Hippocampal formation (tissue), 2 donors: ENCODE measurements around the gene IL1RAP.
"Not testable (repeated sequence)": the region's sequence is repeated elsewhere in the genome, so short reads cannot be mapped to it uniquely, and the experiment has no call there.

Source experiments
- DNase-seq, 2 donors: peaks; one replicate each; lab custom pipeline; 2025; lab: John Stamatoyannopoulos, UW

The IL1RAP gene

DNA sequence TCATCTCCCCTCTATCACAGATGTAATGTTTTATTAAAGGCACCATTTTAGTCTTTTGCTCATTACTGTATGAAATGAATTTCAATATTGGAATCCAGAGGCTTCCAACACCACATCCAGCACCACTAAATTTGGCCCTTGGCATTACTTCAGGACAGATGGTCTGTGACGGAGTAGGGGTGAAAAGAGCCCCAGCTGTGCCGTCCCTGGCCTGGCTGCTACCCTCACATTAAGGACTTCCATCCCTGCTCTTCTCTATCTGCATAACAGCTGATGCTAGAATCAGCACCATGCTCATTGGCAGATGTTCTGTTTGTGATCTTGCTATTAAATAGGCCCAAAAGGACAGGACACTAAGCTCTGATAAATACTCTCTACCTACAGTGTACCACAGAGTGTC is 152.9 kb downstream of the IL1RAP start:
- DNase-seq, result no peak

DNA sequence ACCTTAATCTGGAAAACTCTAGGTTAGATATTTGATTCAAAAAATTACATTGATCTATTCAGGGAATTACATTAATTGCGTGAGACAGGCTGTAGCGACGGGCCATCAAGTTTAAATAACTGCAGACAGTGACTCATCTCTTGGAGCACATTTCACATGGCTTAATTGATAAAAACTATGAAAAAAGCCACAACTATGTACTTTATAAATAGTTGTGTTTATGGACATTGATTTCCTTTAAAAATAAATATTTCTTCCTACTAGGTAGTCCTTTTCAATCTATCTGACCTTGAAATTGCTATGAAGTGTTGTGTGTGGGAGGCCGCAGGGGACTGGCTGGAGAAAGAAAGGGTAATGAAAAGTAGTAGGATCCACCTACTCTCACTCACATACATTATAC is 157.8 kb downstream of the IL1RAP start:
- DNase-seq, result no peak

DNA sequence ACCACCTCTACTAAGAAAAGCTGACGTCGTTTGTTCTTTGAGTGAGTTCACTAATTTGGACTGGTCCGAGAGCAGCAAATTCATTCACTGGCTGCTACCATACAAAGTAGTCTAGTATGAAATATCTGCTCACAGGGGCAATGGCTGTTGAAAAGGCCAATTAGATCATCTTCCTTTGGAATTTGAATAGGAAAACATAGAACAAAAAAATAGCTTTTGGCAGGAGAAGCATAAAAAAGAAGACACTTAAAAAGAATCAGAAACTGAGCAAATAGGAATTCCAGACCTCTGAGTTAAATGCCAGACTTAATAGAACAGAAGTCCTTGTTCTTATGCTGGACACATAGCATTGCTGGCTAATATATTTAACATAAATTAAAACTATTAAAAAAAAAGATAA is 159.3 kb downstream of the IL1RAP start:
- no peak for DNase-seq

DNA sequence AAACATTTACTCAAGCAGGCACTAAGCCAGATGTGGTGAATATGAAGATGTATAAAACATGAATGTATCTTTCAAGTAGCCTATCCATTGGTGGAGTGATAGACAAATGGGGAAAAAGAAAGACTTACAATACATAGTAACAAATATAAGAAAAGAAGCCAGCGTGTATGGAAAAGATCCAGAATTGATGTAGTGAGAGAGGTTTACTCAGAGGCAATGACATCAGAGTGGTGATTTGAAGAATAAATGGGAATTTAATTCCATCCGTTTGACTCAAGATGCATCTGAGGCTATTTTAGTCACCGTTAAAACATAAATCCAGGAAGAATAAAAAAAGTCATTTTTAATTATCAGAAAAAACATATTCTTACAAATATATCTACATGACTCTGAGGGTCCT is 162.6 kb downstream of the IL1RAP start:
- DNase-seq, result no peak

DNA sequence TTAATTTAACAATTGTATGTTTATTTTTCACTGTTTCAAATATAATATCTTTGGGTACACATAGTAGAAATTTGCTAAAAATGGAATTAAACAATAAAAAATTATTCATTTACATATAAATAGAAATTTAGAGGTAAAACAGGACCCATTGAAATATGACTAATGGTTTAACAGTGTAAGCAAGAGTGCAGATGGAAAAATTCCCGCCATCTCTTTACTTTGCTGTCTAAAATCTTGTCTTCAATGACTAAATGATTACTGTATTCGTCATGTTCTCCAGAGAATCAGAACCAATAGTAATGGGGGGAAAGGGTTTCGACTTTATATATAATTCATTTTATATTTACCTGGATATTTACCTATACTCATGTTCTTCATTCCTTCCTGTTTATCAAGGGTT is 163.1 kb downstream of the IL1RAP start:
- DNase-seq, result no peak

DNA sequence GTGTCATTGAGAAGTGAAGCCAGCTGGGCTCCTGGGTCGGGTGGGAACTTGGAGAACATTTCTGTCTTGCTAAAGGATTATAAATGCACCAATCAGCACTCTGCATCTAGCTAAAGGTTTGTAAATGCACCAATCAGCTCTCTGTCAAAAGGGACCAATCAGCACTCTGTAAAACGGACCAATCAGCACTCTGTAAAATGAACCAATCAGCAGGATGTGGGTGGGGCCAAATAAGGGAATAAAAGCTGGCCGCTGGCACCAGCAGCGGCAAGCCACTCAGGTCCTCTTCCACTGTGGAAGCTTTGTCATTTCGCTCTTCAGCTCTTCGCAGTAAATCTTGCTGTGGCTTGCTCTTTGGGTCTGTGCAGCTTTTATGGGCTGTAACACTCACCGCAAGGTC is 164.0 kb downstream of the IL1RAP start:
- DNase-seq, result not testable (repeated sequence)

DNA sequence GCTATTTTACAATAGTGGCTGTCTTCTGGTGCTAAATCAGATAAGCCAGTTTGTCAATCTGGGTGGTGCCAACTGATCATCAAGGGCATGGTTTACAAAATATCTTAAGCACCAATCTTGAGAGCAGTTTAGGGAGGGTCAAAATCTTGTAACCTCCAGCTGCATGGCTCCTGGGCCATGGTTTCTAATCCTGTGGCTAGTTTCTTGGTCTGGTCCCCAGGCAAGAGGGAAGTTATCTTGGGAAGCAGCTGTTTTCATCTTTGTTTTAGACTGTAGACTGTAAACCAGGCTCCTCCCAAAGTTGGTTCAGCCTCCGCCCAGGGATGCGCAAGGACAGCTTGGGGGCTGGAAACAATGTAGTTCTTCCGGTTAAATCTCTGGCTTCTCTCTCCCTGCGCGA is 166.8 kb downstream of the IL1RAP start:
- DNase-seq, result no peak

DNA sequence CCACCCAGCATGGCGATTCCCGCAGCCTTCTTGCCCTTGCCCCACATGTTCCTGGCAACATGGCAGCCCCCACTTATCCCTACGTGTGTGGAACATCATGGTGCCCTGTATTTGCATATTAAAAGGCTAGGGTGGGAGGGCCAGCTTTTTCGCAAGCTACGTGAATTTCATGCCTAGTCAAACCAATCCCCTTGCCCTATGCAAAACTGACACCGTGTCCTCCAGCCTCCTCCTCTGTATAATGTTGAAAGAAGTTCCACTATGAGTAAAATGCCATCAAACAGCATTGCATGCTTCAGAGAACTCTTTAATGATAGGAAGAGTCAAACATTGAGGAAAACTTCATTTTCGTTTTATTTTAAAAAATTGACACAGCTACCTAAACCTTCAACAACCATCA is 170.9 kb downstream of the IL1RAP start:
- DNase-seq, result no peak

DNA sequence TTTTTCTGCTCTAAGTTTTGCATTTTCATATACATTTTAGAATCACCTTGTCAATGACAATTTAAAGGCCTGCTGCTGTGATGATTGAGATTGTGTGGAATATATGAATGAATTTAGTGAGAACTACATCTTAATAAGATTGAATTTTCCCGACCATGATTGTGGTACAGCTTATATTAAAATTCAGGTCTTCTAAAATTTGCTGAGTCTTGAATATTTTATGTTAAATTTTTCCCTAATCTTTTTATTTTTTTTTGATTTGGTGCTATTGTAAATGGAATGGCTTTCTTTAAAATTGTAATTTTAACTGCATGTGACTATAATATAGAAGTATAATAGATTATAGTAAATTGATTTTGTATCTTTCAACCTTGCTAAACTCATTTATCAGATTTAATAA is 172.1 kb downstream of the IL1RAP start:
- DNase-seq, result no peak

DNA sequence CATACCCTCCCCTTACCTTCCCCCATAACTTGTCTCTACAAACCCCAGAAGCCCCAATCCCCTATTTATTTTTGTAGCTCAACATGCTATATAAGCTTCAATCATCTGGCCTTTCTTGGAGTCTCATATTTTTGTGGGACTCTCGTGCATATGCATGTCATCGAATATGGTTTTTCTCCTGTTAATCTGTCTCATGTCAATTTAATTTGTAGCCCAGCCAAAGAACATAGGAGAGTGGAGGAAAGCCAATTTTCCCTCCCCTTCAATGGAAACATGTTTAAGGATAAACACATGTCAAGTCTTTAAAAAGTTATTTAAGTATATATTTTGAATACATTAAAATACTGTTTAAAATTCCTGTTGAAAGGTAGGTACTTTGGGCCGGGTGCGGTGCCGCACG is 176.4 kb downstream of the IL1RAP start:
- DNase-seq, result no peak

DNA sequence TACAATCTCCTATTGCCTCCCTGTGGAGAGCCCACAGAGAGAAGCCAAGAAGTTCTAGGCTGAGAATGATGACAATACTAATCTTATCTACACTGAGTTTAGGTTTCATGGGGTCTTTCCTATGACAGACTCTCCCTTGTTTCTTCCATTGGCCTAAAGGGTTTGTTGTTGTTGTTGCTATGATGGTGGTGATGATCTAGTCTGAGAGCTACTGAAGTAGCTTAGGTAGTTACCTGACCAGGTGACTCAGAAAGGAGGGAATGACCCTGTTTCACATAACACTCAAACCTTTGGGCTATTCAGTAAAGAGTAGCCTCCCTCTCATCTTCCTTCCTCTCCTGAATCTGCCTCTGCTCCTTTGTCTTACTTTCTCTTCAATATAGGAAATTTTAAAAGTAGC is 178.4 kb downstream of the IL1RAP start:
- DNase-seq, result no peak

DNA sequence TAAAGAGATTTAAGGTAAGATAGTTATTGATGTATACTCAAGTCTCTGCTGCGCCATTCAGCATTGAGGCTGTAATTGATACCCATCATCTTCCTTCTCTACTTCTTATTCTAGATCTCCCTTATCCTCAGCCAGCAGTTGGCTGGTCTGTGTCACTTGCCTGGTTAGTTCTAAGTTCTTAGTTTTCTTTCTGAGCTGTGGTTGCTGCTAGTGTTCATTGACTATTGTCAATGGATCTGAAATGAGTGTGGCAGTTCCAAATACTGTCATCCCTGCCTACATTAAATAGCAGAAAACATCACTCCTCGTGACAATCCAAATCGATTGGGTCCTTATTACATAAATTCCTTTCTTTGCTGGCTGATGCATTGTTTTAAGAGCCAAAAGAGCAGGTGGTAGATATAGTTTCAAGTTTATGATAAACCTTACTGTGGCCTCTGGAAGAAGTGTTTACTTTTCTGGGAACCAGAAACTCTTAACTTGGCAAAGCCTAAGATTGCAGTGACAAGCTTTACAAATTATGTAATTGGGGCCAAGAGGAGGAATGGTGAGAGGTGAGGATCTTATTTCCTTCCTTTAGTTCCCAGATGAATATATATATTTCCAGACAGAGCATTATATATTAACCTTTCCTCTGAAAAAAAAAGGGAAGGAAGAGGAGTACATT is 180.6 kb downstream of the IL1RAP start:
- DNase-seq, result no peak

DNA sequence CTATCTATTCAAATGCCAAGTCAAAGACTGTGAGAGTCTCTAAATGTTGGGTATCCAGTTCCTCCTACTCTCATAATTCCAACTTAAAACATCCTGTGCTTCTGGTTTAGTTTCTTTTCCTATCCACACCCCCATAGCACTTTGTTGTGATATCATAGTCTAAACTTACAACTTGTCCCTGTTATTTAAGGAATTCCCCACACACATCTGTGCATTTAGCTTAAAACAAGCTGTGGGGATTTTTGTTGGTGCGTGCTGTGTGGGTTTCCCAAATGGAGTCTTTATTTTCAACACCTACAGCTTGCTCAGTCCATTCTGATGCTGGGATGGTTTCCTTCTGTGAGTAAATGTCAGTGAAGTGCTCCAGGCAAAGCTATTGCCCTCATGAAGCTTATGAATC is 181.3 kb downstream of the IL1RAP start:
- peak in 1 of 2 donors; percentile 8 for DNase-seq

DNA sequence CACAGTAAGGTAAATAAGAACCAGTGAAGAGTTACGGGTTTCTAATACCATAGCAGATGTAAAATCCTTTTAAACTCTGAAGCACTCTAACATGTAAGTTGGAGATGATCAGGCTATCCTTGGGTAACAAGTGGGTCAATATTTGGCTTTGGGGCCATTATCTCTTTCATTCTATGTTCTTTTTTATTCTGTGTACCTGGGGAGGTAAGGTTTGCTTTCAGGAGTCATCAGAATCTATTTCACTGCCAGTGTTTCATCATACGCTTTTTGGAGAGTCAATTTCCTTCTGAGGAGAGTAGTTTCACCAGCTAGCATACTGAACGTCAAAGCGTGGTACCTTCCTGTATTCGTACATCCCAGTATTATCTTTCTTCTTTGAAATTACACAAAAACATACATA is 182.1 kb downstream of the IL1RAP start:
- no peak for DNase-seq

DNA sequence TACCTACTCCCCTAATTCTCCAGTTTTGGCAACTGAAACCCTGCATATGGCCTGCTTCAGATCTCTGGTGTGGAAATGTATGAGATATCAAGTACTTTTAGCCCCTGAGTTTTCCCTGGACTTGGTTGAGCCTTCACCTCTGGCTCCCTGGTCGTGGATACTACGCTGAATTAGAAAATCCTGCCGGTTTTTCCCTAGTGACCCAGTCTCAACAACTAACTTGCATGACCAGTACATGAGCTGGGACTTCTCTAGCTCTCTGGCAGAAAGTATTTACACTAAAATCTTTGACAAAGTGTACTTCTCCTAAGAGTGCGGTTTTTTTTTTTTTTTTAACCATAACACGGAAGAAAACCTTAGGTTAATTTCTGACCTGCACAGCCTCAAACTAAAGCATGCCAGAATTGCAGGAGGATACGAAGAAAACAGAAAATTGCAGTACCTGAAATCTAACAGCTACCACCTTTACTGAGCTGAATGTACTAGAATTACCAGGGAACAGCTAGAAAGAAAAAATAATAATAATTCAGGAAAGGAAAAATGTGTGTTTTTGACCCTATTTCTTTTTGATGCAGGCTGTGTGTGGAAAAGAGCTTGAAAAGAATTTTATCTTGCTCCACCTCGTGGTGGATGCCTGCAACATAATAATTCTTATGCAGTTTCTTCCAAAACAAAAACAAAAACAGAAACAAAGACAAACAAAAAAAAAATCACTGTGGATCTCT is 183.1 kb downstream of the IL1RAP start:
- no peak for DNase-seq

DNA sequence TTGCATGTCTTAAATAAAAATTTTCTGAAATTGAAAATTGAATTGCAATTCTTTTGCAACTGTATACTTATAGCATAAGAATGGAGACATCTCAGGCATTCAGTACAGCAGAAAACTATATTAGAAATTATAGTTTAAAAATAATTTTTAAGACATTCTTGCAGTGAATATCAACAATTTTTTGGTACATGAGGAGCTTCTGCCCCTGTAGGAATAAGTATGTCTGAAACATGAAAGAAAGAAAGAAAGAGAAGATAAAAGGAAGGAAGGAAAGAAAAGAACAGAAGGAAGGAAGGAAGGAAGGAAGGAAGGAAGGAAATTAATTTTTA is 183.6 kb downstream of the IL1RAP start:
- no peak for DNase-seq

DNA sequence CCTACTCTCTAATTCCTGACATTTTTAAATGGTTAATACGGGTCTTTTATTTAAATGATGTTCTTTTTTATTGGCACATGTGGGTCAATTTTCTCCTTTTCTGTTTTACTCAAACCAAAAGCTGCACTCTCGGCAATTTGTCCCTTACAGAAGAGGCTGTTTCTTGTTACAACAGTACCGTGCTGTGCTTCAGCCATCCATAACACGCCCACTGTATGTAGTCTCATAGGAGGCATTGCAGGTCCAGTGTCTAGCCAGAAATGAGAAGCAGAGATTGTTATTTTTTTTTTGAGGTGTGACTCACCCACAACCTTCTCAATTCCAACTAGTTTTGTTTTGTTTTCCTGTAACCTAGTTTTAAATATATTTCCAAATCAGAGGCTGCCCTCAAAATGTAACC is 184.0 kb downstream of the IL1RAP start:
- DNase-seq, result no peak

DNA sequence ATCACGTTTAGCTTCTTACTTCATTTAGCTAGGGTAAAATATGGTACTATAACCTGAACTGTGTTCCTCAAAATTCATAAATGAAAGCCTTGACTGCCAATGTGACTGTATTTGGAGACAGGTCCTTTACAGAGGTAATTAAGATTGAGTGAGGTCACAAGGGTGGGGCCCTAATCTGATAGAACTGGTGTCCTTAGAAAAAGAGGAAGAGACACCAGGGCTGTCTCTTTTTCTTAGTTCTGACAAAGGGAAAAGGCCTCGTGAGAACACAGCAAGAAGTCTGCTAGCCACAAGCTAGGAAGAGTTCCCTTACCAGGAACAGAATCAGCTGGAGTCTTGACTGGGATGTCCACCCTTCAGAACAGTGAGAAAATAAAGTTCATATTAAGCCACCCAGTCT is 185.9 kb downstream of the IL1RAP start:
- DNase-seq, result no peak

DNA sequence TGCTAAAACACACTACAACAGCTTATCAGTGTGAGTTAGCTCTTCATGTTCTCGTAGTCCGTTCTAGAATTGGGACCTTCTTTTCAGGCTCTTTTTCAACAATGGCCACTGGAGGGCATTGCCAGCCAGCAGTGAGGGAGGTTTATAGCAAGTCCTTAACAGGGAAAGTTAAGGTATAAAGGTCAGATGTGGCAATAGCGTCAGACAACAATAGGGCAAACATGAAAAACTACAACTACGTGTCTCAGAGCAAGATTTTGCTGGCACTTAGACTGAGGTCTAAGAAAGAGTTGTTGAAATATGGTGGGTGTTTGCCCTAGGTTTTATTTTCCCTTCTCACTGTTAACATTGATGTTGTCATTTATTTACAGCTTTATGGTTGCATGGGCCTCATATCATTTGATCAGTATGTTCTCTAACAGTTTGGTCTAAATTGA is 187.2 kb downstream of the IL1RAP start:
- DNase-seq, result no peak

DNA sequence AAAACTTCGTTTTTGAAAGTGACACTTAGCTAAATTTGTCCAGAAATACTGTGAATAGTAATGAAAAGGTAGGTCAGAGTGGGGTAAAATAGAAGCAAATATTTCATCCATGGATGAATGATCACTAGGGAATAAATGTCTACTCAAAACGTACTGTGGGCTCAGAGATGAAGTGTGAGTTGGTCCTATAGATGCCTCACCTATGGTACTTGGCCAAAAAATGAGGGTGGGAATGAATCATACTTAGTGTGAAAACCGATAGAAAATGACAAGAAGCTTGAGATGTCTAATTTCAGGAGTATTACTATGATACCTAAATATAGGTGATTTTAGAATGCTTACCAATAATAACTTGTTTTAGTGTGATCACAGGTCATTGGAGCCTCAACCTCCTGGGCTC is 192.7 kb downstream of the IL1RAP start:
- no peak for DNase-seq
